Measurements from ENCODE around the gene DCC. TPM values are rescaled to one million over a fixed set of nuclear protein-coding genes. Genes with fewer than 3 reads are reported as not detected.

Gene DCC
- polyA plus RNA-seq, 1 of the 3 experiments (the other 2 are of a cell fraction), result 0.20 TPM

DNA sequence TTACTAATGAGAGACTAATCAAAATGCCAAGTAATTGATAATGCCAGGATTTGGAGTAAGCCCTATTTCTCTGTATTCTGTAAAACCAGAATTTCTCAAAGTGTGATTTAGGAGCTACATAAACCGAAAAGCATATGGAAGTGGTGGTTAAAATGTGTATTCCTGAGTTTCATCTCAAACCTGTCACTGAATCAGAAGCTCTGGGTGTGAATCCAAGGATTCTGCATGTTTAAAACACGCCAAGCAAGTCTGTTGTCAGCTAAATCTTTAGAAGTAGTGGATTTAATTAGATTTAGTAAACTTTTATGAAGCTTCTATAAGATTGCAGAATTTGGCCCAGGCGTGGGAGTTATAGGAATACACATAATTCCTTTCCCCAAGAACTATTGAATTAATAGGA, 700.3 kb downstream of the DCC start (continued):
- TF ChIP-seq, protein P1, sequence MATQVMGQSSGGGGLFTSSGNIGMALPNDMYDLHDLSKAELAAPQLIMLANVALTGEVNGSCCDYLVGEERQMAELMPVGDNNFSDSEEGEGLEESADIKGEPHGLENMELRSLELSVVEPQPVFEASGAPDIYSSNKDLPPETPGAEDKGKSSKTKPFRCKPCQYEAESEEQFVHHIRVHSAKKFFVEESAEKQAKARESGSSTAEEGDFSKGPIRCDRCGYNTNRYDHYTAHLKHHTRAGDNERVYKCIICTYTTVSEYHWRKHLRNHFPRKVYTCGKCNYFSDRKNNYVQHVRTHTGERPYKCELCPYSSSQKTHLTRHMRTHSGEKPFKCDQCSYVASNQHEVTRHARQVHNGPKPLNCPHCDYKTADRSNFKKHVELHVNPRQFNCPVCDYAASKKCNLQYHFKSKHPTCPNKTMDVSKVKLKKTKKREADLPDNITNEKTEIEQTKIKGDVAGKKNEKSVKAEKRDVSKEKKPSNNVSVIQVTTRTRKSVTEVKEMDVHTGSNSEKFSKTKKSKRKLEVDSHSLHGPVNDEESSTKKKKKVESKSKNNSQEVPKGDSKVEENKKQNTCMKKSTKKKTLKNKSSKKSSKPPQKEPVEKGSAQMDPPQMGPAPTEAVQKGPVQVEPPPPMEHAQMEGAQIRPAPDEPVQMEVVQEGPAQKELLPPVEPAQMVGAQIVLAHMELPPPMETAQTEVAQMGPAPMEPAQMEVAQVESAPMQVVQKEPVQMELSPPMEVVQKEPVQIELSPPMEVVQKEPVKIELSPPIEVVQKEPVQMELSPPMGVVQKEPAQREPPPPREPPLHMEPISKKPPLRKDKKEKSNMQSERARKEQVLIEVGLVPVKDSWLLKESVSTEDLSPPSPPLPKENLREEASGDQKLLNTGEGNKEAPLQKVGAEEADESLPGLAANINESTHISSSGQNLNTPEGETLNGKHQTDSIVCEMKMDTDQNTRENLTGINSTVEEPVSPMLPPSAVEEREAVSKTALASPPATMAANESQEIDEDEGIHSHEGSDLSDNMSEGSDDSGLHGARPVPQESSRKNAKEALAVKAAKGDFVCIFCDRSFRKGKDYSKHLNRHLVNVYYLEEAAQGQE (IDR thresholded peaks at IDR 0.05; ENCODE audit: low read depth, low read length), result no peak
- TF ChIP-seq SIN3A (IDR thresholded peaks at IDR 0.05; ENCODE audit: borderline replicate concordance, low read depth, low read length) (no peak), MEF2A (IDR thresholded peaks at IDR 0.05; ENCODE audit: borderline replicate concordance, low read depth) (no peak), TCF12 (IDR thresholded peaks at IDR 0.05) (no peak), JUND (IDR thresholded peaks at IDR 0.05) (no peak), EZH2phosphoT487 (IDR thresholded peaks at IDR 0.05; ENCODE audit: borderline replicate concordance, low read depth) (no peak), CHD2 (IDR thresholded peaks at IDR 0.05; ENCODE audit: low read length, partially characterized antibody) (no peak)
- TF ChIP-seq, protein P2, sequence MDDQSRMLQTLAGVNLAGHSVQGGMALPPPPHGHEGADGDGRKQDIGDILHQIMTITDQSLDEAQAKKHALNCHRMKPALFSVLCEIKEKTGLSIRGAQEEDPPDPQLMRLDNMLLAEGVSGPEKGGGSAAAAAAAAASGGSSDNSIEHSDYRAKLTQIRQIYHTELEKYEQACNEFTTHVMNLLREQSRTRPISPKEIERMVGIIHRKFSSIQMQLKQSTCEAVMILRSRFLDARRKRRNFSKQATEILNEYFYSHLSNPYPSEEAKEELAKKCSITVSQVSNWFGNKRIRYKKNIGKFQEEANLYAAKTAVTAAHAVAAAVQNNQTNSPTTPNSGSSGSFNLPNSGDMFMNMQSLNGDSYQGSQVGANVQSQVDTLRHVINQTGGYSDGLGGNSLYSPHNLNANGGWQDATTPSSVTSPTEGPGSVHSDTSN (IDR thresholded peaks at IDR 0.05), result no peak

DNA sequence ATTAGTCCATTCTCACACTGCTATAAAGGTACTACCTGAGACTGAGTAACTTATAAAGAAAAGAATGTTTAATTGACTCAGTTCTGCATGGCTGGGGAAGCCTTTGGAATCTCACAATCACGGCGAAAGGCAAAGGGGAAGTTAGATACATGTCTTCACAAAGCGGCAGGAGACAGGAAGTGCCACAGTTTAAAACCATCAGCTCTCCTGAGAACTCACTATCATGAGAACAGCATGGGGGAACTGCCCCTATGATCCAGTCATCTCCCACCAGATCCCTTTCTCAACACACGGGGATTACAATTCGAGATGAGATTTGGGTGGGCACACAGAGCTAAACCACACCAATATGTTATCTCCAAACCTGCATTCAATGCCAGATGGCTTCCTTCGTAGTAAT, 716.1 kb downstream of the DCC start:
- ChIA-PET POLR2A (no interaction called here), CTCF (no interaction called here)
- TF ChIP-seq, protein P3, sequence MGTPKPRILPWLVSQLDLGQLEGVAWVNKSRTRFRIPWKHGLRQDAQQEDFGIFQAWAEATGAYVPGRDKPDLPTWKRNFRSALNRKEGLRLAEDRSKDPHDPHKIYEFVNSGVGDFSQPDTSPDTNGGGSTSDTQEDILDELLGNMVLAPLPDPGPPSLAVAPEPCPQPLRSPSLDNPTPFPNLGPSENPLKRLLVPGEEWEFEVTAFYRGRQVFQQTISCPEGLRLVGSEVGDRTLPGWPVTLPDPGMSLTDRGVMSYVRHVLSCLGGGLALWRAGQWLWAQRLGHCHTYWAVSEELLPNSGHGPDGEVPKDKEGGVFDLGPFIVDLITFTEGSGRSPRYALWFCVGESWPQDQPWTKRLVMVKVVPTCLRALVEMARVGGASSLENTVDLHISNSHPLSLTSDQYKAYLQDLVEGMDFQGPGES (IDR thresholded peaks at IDR 0.05; ENCODE audit: low read depth, low read length), result no peak
- TF ChIP-seq TAF1 (IDR thresholded peaks at IDR 0.05; ENCODE audit: borderline replicate concordance, low read depth, low read length) (no peak), FOXM1 (IDR thresholded peaks at IDR 0.05; ENCODE audit: low read depth) (no peak), RFX5 (IDR thresholded peaks at IDR 0.05; ENCODE audit: low read length) (no peak), MXI1 (IDR thresholded peaks at IDR 0.05; ENCODE audit: low read depth, low read length) (no peak), SIN3A (IDR thresholded peaks at IDR 0.05; ENCODE audit: borderline replicate concordance, low read depth, low read length) (no peak), MEF2A (IDR thresholded peaks at IDR 0.05; ENCODE audit: borderline replicate concordance, low read depth) (no peak), RAD21 (IDR thresholded peaks at IDR 0.05; ENCODE audit: low read length) (no peak), GATA2 (CRISPR knock-in tag; IDR thresholded peaks at IDR 0.05) (no peak), TCF12 (IDR thresholded peaks at IDR 0.05) (no peak), FOXJ3 (CRISPR knock-in tag; IDR thresholded peaks at IDR 0.05) (no peak), YY1 (IDR thresholded peaks at IDR 0.05; ENCODE audit: low read depth) (no peak), RXRA (IDR thresholded peaks at IDR 0.05; ENCODE audit: borderline replicate concordance, low read depth) (no peak), ELF1 (IDR thresholded peaks at IDR 0.05) (no peak), NRF1 (IDR thresholded peaks at IDR 0.05; ENCODE audit: low read depth, low read length) (no peak), TEAD4 (IDR thresholded peaks at IDR 0.05; ENCODE audit: borderline replicate concordance, insufficient read depth) (no peak)
- TF ChIP-seq, protein P4, sequence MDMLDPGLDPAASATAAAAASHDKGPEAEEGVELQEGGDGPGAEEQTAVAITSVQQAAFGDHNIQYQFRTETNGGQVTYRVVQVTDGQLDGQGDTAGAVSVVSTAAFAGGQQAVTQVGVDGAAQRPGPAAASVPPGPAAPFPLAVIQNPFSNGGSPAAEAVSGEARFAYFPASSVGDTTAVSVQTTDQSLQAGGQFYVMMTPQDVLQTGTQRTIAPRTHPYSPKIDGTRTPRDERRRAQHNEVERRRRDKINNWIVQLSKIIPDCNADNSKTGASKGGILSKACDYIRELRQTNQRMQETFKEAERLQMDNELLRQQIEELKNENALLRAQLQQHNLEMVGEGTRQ (IDR thresholded peaks at IDR 0.05; ENCODE audit: borderline replicate concordance, low read depth, low read length), result no peak
- TF ChIP-seq, protein P5, sequence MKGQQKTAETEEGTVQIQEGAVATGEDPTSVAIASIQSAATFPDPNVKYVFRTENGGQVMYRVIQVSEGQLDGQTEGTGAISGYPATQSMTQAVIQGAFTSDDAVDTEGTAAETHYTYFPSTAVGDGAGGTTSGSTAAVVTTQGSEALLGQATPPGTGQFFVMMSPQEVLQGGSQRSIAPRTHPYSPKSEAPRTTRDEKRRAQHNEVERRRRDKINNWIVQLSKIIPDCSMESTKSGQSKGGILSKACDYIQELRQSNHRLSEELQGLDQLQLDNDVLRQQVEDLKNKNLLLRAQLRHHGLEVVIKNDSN (IDR thresholded peaks at IDR 0.05; ENCODE audit: borderline replicate concordance, low read depth), result no peak
- TF ChIP-seq, protein P6, sequence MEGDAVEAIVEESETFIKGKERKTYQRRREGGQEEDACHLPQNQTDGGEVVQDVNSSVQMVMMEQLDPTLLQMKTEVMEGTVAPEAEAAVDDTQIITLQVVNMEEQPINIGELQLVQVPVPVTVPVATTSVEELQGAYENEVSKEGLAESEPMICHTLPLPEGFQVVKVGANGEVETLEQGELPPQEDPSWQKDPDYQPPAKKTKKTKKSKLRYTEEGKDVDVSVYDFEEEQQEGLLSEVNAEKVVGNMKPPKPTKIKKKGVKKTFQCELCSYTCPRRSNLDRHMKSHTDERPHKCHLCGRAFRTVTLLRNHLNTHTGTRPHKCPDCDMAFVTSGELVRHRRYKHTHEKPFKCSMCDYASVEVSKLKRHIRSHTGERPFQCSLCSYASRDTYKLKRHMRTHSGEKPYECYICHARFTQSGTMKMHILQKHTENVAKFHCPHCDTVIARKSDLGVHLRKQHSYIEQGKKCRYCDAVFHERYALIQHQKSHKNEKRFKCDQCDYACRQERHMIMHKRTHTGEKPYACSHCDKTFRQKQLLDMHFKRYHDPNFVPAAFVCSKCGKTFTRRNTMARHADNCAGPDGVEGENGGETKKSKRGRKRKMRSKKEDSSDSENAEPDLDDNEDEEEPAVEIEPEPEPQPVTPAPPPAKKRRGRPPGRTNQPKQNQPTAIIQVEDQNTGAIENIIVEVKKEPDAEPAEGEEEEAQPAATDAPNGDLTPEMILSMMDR (IDR thresholded peaks at IDR 0.05), result no peak

More for the DNA sequence above, 716.1 kb downstream of the DCC start:
- H3K79me2 ChIP-seq (ENCODE audit: insufficient read depth), result no peaks in the 10 kb centered on the region
- H3K9ac ChIP-seq, result no peak overlapping the region
- H3F3A ChIP-seq (replicated peaks; ENCODE audit: insufficient read depth), result no peaks in the 10 kb centered on the region
- no peak overlapping the region for H3K27ac ChIP-seq (ENCODE audit: low read depth in 2 of 2, low read length in 1 of 2)
- no peak overlapping the region for H3K4me2 ChIP-seq
- no peak overlapping the region for H3K4me3 ChIP-seq (ENCODE audit: low read depth in 2 of 2, low read length in 1 of 2)
- H3K27me3 ChIP-seq (ENCODE audit: insufficient read depth), result no peaks in the 10 kb centered on the region
- no peaks in the 10 kb centered on the region for H3K9me2 ChIP-seq
- H4K20me1 ChIP-seq (ENCODE audit: insufficient read depth), result no peaks in the 10 kb centered on the region
- no peaks in the 10 kb centered on the region for H3K36me3 ChIP-seq (replicated peaks in 1 of 2; ENCODE audit: control insufficient read depth in 1 of 2, insufficient read depth in 2 of 2, low read length in 1 of 2)
- H2AFZ ChIP-seq (ENCODE audit: low read depth), result no peak overlapping the region
- H3K4me1 ChIP-seq (ENCODE audit: control insufficient read depth in 1 of 2, insufficient read depth in 2 of 2, low read depth in 1 of 2, low read length in 1 of 2), result no peaks in the 10 kb centered on the region
- no peak for DNase-seq
- peaks cover 7% of the 10 kb centered on the region; the same call in 1 of the 2 replicates for H3K9me3 ChIP-seq
- 31% methylated on average over 6 of the region's 6 CpGs for WGBS (ENCODE audit: low lambda C conversion rate)
